ENCODE data around the gene LTBP3. TPM values are rescaled to one million over a fixed set of nuclear protein-coding genes. Genes with fewer than 3 reads are reported as not detected.

LTBP3 gene
- total and polyA plus RNA-seq, 2 donors (not counting 3 experiments of a cell fraction or from before 2014, with no cell fraction given): 120 to 209 TPM

DNA sequence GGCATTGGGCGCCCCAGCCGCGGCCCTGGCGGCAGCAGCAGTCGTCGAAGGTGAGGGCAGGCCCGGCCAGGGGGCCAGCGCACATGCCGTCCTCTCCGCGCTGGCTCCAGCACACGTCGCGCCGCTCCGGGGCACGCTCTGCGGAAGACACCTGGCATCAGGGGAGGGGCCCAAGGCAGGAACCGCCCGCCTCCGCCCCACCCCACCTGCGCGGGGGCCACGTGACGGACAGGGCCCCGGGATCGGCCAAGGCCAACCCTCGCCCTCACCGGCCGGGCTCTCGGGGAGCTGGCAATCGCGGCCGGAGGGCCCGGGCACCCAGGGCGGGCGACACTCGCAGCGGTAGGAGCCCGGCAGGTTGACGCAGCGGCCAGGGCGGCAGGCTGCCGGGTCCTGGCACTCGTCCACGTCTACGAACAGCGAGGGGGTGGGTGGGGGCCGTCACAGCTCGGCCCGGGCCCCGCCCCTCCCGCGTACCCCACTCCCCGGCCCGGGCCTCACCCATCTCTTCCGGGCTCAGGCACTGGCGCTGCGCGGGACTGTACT, 18.3 kb downstream of the LTBP3 start:
- H3K27ac ChIP-seq (ENCODE audit: insufficient read depth, low read depth, low read length): no peak overlapping the region

More for the DNA sequence above, 18.3 kb downstream of the LTBP3 start:
- dilution Hi-C loops (cut with MboI; ENCODE audit: extremely low pct_ligation_motif_present, low sequenced_read_pairs): no loop called here
- Histone ChIP-seq H3K4me3 (replicated peaks in 1 of 3; ENCODE audit: insufficient read depth in 1 of 3, low read depth in 1 of 3, low read length in 3 of 3) (peak overlapping the region in 1 of 3 experiments; percentile 38), H3K4me2 (ENCODE audit: insufficient read depth, low read length) (peak overlapping the region; percentile 4), H3K27me3 (ENCODE audit: control insufficient read depth in 2 of 2, insufficient read depth in 2 of 2, low read length in 2 of 2) (no peaks in the 10 kb centered on the region), H3K4me1 (ENCODE audit: control insufficient read depth, extremely low read depth, insufficient read depth, low read length) (peaks cover 6% of the 10 kb centered on the region), H3K9me1 (replicated peaks; ENCODE audit: control insufficient read depth, extremely low read depth, insufficient read depth, low read length) (no peaks in the 10 kb centered on the region), H3K9me3 (replicated peaks; ENCODE audit: control insufficient read depth, insufficient read depth, low read length) (no peaks in the 10 kb centered on the region), H4K20me1 (replicated peaks; ENCODE audit: control insufficient read depth, extremely low read depth, insufficient read depth, low read length) (no peaks in the 10 kb centered on the region), H3K9ac (replicated peaks; ENCODE audit: extremely low read depth, insufficient read depth, low read length) (no peak overlapping the region), H3K79me2 (ENCODE audit: control insufficient read depth, insufficient read depth, low read length) (no peaks in the 10 kb centered on the region), H2AFZ (ENCODE audit: low read depth, low read length) (no peak overlapping the region), H3K36me3 (ENCODE audit: control insufficient read depth in 2 of 2, extremely low read depth in 1 of 2, insufficient read depth in 2 of 2, low read length in 2 of 2) (peaks cover 3 to 30% of the 10 kb centered on the region in 2 experiments)
- POLR2A ChIA-PET: interaction anchor here (1.1 kb wide), 2 partner anchors 17 to 19 kb away, joined by 3 read pairs; partner anchors contain the start of gene LTBP3
- FAIRE-seq (no peak), DNase-seq (ENCODE audit: low read depth, low spot score) (no peak)
- CTCF ChIA-PET: interaction anchor here (0.6 to 6.1 kb wide), 16 partner anchors 9 to 345 kb away, joined by 3 to 206 read pairs (median 10); partner anchors contain the start of genes EHBP1L1, FAM89B, KCNK7 and PCNX3
- TF ChIP-seq EZH2 (IDR thresholded peaks at IDR 0.05; ENCODE audit: borderline replicate concordance, low read depth, low read length, severe bottlenecking): no peak
- TF ChIP-seq POLR2AphosphoS5 (IDR thresholded peaks at IDR 0.05; ENCODE audit: insufficient read depth, low read depth, low read length): peak; percentile 56
- TF ChIP-seq, protein P1, sequence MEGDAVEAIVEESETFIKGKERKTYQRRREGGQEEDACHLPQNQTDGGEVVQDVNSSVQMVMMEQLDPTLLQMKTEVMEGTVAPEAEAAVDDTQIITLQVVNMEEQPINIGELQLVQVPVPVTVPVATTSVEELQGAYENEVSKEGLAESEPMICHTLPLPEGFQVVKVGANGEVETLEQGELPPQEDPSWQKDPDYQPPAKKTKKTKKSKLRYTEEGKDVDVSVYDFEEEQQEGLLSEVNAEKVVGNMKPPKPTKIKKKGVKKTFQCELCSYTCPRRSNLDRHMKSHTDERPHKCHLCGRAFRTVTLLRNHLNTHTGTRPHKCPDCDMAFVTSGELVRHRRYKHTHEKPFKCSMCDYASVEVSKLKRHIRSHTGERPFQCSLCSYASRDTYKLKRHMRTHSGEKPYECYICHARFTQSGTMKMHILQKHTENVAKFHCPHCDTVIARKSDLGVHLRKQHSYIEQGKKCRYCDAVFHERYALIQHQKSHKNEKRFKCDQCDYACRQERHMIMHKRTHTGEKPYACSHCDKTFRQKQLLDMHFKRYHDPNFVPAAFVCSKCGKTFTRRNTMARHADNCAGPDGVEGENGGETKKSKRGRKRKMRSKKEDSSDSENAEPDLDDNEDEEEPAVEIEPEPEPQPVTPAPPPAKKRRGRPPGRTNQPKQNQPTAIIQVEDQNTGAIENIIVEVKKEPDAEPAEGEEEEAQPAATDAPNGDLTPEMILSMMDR (IDR thresholded peaks at IDR 0.05; ENCODE audit: extremely low read depth in 1 of 2, insufficient read depth in 1 of 2, low read depth in 1 of 2, low read length in 2 of 2): no peak
- no peak for TF ChIP-seq JUN (IDR thresholded peaks at IDR 0.05; ENCODE audit: borderline replicate concordance, insufficient read depth, insufficient read length, low read depth)
- TF ChIP-seq, protein P2, sequence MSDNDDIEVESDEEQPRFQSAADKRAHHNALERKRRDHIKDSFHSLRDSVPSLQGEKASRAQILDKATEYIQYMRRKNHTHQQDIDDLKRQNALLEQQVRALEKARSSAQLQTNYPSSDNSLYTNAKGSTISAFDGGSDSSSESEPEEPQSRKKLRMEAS (IDR thresholded peaks at IDR 0.05; ENCODE audit: insufficient read depth, insufficient read length): no peak
- no peak for TF ChIP-seq FOS (IDR thresholded peaks at IDR 0.05; ENCODE audit: borderline replicate concordance, insufficient read depth, low read length)
- no peak for TF ChIP-seq MYC (IDR thresholded peaks at IDR 0.05; ENCODE audit: low read depth, low read length)
- no peak for TF ChIP-seq GATA2 (IDR thresholded peaks at IDR 0.05; ENCODE audit: insufficient read depth, insufficient read length, low read depth, low read length)
- TF ChIP-seq POLR2A (IDR thresholded peaks at IDR 0.05; ENCODE audit: low read depth, low read length): no peak
- BruUV-seq (replicated peaks): no TSS peak
- intact Hi-C loops (cut with micrococcal nuclease): loop anchor here (1.0 kb wide), 4 partner anchors 15 to 48 kb away; partner anchors contain the start of genes FAM89B and SCYL1

All from endothelial cell of umbilical vein (primary cell).